Prostate gland (tissue), 2 donors: ENCODE measurements around the gene MYH6. TPM values are rescaled to one million over a fixed set of nuclear protein-coding genes. Genes with fewer than 3 reads are reported as not detected.

ENCODE experiments used
- DNase-seq: peaks from one replicate; pipeline ENCODE4 v3.0.0-alpha.2; 2019; ENCODE audit warnings: low spot score
- H3K27ac ChIP-seq, 2 donors: fragments of 200-600 bp; sonication (generic); 2 replicates each; pipeline ENCODE4 v1.5.1; 2017 to 2019
- H3K27me3 ChIP-seq: fragments of 200-600 bp; sonication (generic); replicated peaks from 2 replicates; pipeline ENCODE4 v1.5.1; 2019; ENCODE audit not compliant: insufficient read depth
- H3K36me3 ChIP-seq, 2 donors: fragments of 200-600 bp; sonication (generic); 1 replicate in 1 of 2; 2 replicates in 1 of 2; pipeline versions ENCODE4 v1.5.1 to v1.8.1; 2017 to 2019
- H3K4me1 ChIP-seq: fragments of 200-600 bp; sonication (generic); replicated peaks from 2 replicates; pipeline ENCODE4 v1.5.1; 2019
- H3K4me3 ChIP-seq, 2 donors: fragments of 200-600 bp; sonication (generic); 2 replicates each; pipeline ENCODE4 v1.5.1; 2017 to 2019
- H3K9me3 ChIP-seq: fragments of 200-600 bp; sonication (generic); 2 replicates; pipeline ENCODE4 v1.5.1; 2017
- POLR2A ChIP-seq: fragments of 450-650 bp; IDR thresholded peaks from one replicate; pipeline ENCODE4 v1.6.1; 2016; ENCODE audit warnings: antibody characterized with exemption, mild to moderate bottlenecking
- POLR2AphosphoS5 ChIP-seq: sonication (generic); formaldehyde crosslinking; IDR thresholded peaks from one replicate; pipeline ENCODE4 v1.6.1; 2017; ENCODE audit warnings: antibody characterized with exemption
- WGBS: methylation state at CpG from one replicate; pipeline ENCODE4 v1.1.5; 2018; 5-methylcytosine and 5-hydroxymethylcytosine counted together
- intact Hi-C: fragments of 100-400 bp; cut with DNase I; formaldehyde crosslinking; loops from one replicate; pipeline ENCODE4 v1.14.2; 2022
- total RNA-seq, 2 donors: library from RNA; depleted of rRNA; stranded (reverse); fragments of >200 nt; gene quantifications; one replicate each; pipeline ENCODE4 v1.1.0, GENCODE V29; 2016
- TF ChIP-seq, protein P1 (sequence below), 4 experiments: fragments of 200-600 bp in 2 of 4; fragments of 450-650 bp in 2 of 4; sonication (generic) in 2 of 4; IDR thresholded peaks; 1 replicate in 3 of 4; 2 replicates in 1 of 4; pipeline ENCODE4 v1.5.1; 2016 to 2019; ENCODE audit warnings: antibody characterized with exemption in 4 of 4, mild to moderate bottlenecking in 2 of 4, moderate library complexity in 2 of 4

MYH6 gene
- total RNA-seq, 2 donors from 2014 or later: 3.1 TPM; not detected in 1

DNA sequence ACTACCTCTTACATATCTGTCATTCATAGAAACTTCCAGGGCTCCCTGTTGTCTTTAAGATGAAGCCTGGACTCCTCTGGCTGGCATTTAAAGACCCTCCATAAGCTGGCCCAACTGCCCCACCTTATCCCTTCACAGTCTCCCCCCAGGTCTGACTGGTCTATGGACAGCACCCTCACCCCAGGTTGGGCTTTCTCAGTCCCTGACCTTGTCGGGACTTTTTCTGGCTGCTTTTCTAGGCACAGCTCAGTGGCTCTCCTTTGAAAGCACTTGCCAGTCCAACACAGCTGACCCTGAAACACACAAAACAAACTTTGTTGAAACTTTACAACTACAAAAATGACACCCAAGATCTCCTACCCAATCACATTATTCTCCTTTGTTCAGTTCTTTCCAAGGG lies 41.2 kb upstream of the MYH6 start:
- Histone ChIP-seq H3K36me3 (no peaks in the 10 kb centered on the region), H3K27me3 (no peaks in the 10 kb centered on the region), H3K9me3 (no peaks in the 10 kb centered on the region), H3K27ac (no peak overlapping the region), H3K4me3 (no peak overlapping the region), H3K4me1 (no peaks in the 10 kb centered on the region)
- intact Hi-C loops: no loop called here
- DNase-seq: no peak
- WGBS: 68% methylated on average over 1 of the region's 1 CpG
- TF ChIP-seq, protein P1, sequence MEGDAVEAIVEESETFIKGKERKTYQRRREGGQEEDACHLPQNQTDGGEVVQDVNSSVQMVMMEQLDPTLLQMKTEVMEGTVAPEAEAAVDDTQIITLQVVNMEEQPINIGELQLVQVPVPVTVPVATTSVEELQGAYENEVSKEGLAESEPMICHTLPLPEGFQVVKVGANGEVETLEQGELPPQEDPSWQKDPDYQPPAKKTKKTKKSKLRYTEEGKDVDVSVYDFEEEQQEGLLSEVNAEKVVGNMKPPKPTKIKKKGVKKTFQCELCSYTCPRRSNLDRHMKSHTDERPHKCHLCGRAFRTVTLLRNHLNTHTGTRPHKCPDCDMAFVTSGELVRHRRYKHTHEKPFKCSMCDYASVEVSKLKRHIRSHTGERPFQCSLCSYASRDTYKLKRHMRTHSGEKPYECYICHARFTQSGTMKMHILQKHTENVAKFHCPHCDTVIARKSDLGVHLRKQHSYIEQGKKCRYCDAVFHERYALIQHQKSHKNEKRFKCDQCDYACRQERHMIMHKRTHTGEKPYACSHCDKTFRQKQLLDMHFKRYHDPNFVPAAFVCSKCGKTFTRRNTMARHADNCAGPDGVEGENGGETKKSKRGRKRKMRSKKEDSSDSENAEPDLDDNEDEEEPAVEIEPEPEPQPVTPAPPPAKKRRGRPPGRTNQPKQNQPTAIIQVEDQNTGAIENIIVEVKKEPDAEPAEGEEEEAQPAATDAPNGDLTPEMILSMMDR (IDR thresholded peaks at IDR 0.05): no peak
- TF ChIP-seq POLR2A: no peak
- no peak for TF ChIP-seq POLR2AphosphoS5

DNA sequence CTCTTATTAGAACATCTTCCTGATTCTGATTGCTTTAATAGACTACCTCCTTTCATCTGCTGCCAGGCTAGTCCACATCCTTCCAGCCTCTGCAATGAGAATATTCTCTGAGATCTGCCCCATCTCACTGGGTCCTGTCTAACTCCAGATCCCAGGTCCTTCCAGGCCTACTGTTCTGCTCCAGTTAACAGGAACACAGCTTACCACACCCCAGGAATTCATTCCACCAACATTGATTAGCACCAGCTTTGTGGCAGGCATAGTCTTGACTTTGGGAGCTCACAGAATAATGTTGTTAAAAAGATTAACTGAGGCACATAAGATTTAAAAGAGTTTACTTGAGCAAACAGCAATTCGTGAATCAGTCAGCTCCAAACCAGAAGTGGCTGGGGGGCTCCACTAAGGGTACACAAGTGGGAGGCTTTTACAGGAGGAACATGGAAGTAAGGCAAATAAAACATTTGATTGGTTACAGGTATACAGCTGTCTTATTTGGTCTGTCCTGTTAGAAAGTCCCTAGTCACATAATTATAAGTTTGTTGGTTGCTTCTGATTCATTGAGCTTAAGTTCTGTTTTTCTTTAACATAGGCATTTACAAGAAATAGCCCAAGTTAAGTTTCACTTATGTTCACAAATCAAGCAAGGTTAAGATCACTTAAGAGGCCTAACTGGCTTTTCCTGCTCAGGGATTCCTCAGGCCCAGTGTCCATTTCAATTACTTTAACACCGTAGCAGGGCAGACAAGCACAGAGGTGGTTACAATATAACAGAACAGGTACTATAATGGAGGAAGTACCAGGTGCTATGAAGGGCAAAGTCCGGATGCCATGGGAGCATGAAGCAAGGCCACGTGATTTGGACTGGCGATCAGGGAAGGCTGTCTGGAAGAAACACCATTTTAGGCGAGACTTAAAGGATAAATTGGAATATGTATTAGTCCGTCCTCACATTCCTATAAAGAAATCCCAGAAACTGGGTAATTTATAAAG lies 39.6 kb upstream of the MYH6 start:
- intact Hi-C loops: no loop called here
- DNase-seq: no peak
- Histone ChIP-seq H3K27me3 (no peaks in the 10 kb centered on the region), H3K36me3 (no peaks in the 10 kb centered on the region), H3K27ac (no peak overlapping the region), H3K4me1 (no peaks in the 10 kb centered on the region), H3K9me3 (no peaks in the 10 kb centered on the region), H3K4me3 (no peak overlapping the region)
- WGBS: 75% methylated on average over 7 of the region's 7 CpGs
- TF ChIP-seq, protein P1 (IDR thresholded peaks at IDR 0.05): no peak
- no peak for TF ChIP-seq POLR2AphosphoS5
- no peak for TF ChIP-seq POLR2A

DNA sequence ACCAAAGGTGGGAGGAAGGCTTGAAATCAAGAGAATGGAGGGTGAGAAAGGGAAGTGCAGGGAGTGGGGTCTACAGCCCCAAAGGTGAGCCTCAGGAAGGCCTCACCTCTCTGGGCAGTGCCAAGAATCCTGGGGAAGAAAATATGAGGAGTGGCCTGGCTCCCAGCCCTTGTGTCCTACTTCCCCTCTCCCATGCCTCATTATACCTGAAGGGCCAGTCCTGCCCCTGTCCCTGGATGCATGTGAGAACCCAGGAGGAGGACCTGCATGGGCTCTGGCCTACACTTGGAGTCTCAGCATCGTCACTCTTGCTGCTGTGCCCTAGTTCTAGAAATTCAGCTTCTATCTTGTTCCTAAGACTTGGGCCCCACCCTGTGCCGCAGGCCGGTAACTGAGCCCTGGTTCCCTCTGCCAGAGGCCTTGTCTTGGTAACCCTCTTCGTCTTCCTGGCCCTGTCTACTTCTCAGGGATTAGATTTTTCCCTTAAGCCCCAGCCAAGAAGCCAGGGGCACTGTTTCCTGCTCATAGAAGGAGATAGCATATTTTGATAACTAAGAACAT lies 38.3 kb upstream of the MYH6 start:
- 60% methylated on average over 4 of the region's 4 CpGs for WGBS
- no peaks in the 10 kb centered on the region for H3K9me3 ChIP-seq
- no peak for DNase-seq
- no peaks in the 10 kb centered on the region for H3K4me1 ChIP-seq
- no peak overlapping the region for H3K27ac ChIP-seq
- no peak overlapping the region for H3K4me3 ChIP-seq
- no peaks in the 10 kb centered on the region for H3K36me3 ChIP-seq
- intact Hi-C loops: no loop called here
- H3K27me3 ChIP-seq: no peaks in the 10 kb centered on the region
- TF ChIP-seq POLR2AphosphoS5 (no peak), POLR2A (no peak)
- TF ChIP-seq, protein P1 (IDR thresholded peaks at IDR 0.05): no peak

DNA sequence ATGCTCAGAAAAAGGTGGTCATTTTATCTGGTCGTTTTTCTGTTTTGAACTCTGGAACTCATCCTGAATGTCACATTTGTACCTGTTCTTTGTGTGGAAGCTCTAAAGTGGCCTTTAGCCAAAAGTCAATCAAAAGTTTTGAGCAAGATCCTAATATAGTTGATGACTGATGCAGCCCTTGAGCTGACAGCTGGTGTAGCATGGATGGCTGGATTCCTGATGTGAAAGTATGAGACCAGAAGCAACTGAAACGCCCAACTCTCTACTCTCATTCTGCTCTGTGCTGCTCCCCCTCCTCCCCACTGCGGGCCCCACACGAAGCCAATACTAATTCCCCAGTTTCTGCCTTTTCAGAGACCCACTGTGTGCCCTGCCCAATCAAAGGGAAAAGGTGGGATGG lies 37.7 kb upstream of the MYH6 start:
- no peak for DNase-seq
- Histone ChIP-seq H3K4me3 (no peak overlapping the region), H3K9me3 (no peaks in the 10 kb centered on the region), H3K36me3 (no peaks in the 10 kb centered on the region), H3K27ac (no peak overlapping the region), H3K27me3 (no peaks in the 10 kb centered on the region), H3K4me1 (no peaks in the 10 kb centered on the region)
- TF ChIP-seq POLR2A: no peak
- TF ChIP-seq, protein P1 (IDR thresholded peaks at IDR 0.05): no peak
- TF ChIP-seq POLR2AphosphoS5: no peak
- 80% methylated on average over 4 of the region's 4 CpGs for WGBS
- intact Hi-C loops: no loop called here
